GM13976 (cell line): ENCODE measurements around the gene FOXK2.
"Not testable (repeated sequence)": the region's sequence is repeated elsewhere in the genome, so short reads cannot be mapped to it uniquely, and the experiment has no call there.

Experiments used
- DNase-seq: peaks from one replicate; pipeline ENCODE4 v3.0.0; 2012; ENCODE audit warnings: low spot score
- CTCF ChIP-seq: IDR thresholded peaks from 2 replicates; pipeline ENCODE4 v1.5.1; 2012; ENCODE audit warnings: borderline replicate concordance, mild to moderate bottlenecking; ENCODE audit not compliant: insufficient read depth; ENCODE audit errors: extremely low read depth, missing control alignments, control extremely low read depth
- in situ Hi-C: fragments of 300-500 bp; cut with MboI; formaldehyde crosslinking; loops from one replicate; pipeline ENCODE4 v1.12.0; 2022; ENCODE audit warnings: low sequenced_read_pairs, mixed read lengths, inconsistent platforms; ENCODE audit not compliant: unreplicated experiment

Gene FOXK2

GRCh38 chr17:82534401-82534812, 14.9 kb downstream of the FOXK2 start:
- in situ Hi-C loops: no loop called here
- TF ChIP-seq CTCF: no peak
- DNase-seq: no peak

GRCh38 chr17:82536512-82537201, 17.1 kb downstream of the FOXK2 start:
- no peak for TF ChIP-seq CTCF
- no peak for DNase-seq
- in situ Hi-C loops: no loop called here

GRCh38 chr17:82537228-82537627, 17.7 kb downstream of the FOXK2 start:
- in situ Hi-C loops: not testable (repeated sequence)

GRCh38 chr17:82539076-82539475, 19.5 kb downstream of the FOXK2 start:
- DNase-seq, in situ Hi-C loops: not testable (repeated sequence)

More at GRCh38 chr17:82537228-82537627, 17.7 kb downstream of the FOXK2 start:
- DNase-seq: not testable (repeated sequence)

- no peak for TF ChIP-seq CTCF
- in situ Hi-C loops: no loop called here
- DNase-seq: no peak
Measured at GRCh38 chr17:82542439-82542838, 22.9 kb downstream of the FOXK2 start.

- in situ Hi-C loops: no loop called here
- TF ChIP-seq CTCF: no peak
- DNase-seq: no peak
Measured at GRCh38 chr17:82544431-82545070, 25.0 kb downstream of the FOXK2 start.

- in situ Hi-C loops: no loop called here
- TF ChIP-seq CTCF: no peak
- DNase-seq: no peak
Measured at GRCh38 chr17:82545071-82545462, 25.5 kb downstream of the FOXK2 start.
